Gastrocnemius medialis (tissue), 4 donors: ENCODE data around the gene CD38. TPM values are rescaled to one million over a fixed set of nuclear protein-coding genes. Genes with fewer than 3 reads are reported as not detected.

Experiments
- ATAC-seq, 2 donors: fragments of 150-250 bp; one replicate each; pipeline ENCODE4 v1.9.1; 2016
- DNase-seq, 2 donors: peaks; one replicate each; pipeline ENCODE4 v3.0.0-alpha.2; 2019
- H3K27ac ChIP-seq, 4 donors: fragments of 200-600 bp; sonication (generic); 1 replicate in 1 of 4; 2 replicates in 3 of 4; pipeline ENCODE4 v1.5.1; 2016 to 2018; ENCODE audit warnings: mild to moderate bottlenecking in 2 of 4, moderate library complexity in 1 of 4
- H3K27me3 ChIP-seq, 3 donors: fragments of 200-600 bp; sonication (generic) in 2 of 3; 1 replicate in 1 of 3; 2 replicates in 2 of 3; pipeline versions ENCODE4 v1.5.1 to v1.6.0; 2016 to 2019; ENCODE audit warnings: mild to moderate bottlenecking in 1 of 3, moderate library complexity in 1 of 3
- H3K36me3 ChIP-seq, 2 donors: fragments of 200-600 bp; sonication (generic) in 1 of 2; one replicate each; pipeline ENCODE4 v1.5.1; 2017 to 2018
- H3K4me1 ChIP-seq, 2 donors: fragments of 200-600 bp; sonication (generic) in 1 of 2; one replicate each; pipeline ENCODE4 v1.5.1; 2016 to 2017; ENCODE audit warnings: mild to moderate bottlenecking in 2 of 2
- H3K4me3 ChIP-seq, 4 donors: fragments of 200-600 bp; sonication (generic) in 3 of 4; 1 replicate in 1 of 4; 2 replicates in 3 of 4; pipeline ENCODE4 v1.5.1; 2016 to 2019; ENCODE audit warnings: mild to moderate bottlenecking in 2 of 4
- H3K9me3 ChIP-seq, 3 donors: fragments of 200-600 bp; sonication (generic) in 2 of 3; 1 replicate in 1 of 3; 2 replicates in 2 of 3; pipeline ENCODE4 v1.5.1; 2016 to 2019
- POLR2A ChIP-seq, 2 donors: fragments of 450-650 bp; IDR thresholded peaks; one replicate each; pipeline ENCODE4 v1.6.1; 2017; ENCODE audit warnings: antibody characterized with exemption in 2 of 2, mild to moderate bottlenecking in 2 of 2, moderate library complexity in 2 of 2
- in situ Hi-C, 4 donors: fragments of 200-750 bp; cut with MboI; loops; one replicate each; pipeline versions ENCODE4 v1.15.0 to v1.8.0; 2017; ENCODE audit warnings: low sequenced_read_pairs in 4 of 4
- intact Hi-C: fragments of 100-400 bp; cut with DNase I; formaldehyde crosslinking; loops from one replicate; pipeline ENCODE4 v1.15.1; 2023; ENCODE audit warnings: low total_unique reads
- total RNA-seq, 4 donors: library from RNA; depleted of rRNA; stranded (reverse); fragments of >200 nt; gene quantifications; one replicate each; pipeline versions ENCODE4 v1.1.0 to v1.2.3, GENCODE V29; 2016
- TF ChIP-seq, protein P1 (sequence below), 5 experiments: fragments of 450-650 bp in 3 of 5; fragments of 200-600 bp in 2 of 5; sonication (generic) in 2 of 5; IDR thresholded peaks in 4 of 5; conservative IDR thresholded peaks in 1 of 5; 1 replicate in 4 of 5; 2 replicates in 1 of 5; pipeline ENCODE4 v1.5.1; 2016 to 2019; ENCODE audit warnings: antibody characterized with exemption in 5 of 5, mild to moderate bottlenecking in 3 of 5, moderate library complexity in 3 of 5

CD38 gene
- total RNA-seq, 4 donors from 2014 or later, result 0.73 to 9.0 (median 2.4) TPM

DNA sequence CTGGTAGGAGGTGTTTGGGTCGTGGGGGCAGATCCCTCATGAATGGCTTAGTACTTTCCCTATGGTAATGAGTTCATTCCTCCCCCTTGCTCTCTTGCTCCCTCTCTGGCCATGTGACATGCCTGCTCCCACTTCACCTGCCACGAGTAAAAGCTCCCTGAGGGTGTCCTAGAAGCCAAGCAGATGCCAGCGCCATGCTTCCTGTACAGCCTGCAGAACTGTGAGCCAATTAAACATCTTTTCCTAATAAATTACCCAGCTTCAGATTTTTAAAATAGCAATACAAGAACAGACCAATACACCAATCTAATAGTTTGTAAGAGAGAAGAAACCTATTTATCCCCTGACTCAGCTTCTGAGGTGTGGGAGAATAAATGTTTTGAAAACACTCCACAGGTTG lies 99.9 kb downstream of the CD38 start:
- in situ Hi-C loops (no loop called here), intact Hi-C loops (no loop called here)
- Histone ChIP-seq H3K36me3 (no peaks in the 10 kb centered on the region), H3K27ac (no peak overlapping the region), H3K27me3 (no peaks in the 10 kb centered on the region), H3K4me1 (peaks cover 0 to 3% of the 10 kb centered on the region in 2 donors), H3K9me3 (no peaks in the 10 kb centered on the region), H3K4me3 (no peak overlapping the region)
- TF ChIP-seq, protein P1, sequence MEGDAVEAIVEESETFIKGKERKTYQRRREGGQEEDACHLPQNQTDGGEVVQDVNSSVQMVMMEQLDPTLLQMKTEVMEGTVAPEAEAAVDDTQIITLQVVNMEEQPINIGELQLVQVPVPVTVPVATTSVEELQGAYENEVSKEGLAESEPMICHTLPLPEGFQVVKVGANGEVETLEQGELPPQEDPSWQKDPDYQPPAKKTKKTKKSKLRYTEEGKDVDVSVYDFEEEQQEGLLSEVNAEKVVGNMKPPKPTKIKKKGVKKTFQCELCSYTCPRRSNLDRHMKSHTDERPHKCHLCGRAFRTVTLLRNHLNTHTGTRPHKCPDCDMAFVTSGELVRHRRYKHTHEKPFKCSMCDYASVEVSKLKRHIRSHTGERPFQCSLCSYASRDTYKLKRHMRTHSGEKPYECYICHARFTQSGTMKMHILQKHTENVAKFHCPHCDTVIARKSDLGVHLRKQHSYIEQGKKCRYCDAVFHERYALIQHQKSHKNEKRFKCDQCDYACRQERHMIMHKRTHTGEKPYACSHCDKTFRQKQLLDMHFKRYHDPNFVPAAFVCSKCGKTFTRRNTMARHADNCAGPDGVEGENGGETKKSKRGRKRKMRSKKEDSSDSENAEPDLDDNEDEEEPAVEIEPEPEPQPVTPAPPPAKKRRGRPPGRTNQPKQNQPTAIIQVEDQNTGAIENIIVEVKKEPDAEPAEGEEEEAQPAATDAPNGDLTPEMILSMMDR (IDR thresholded peaks at IDR 0.05 in 4 of 5, conservative IDR thresholded peaks at IDR 0.05 in 1 of 5), result no peak
- TF ChIP-seq POLR2A (IDR thresholded peaks at IDR 0.05), result no peak
- ATAC-seq (no peak), DNase-seq (no peak)

DNA sequence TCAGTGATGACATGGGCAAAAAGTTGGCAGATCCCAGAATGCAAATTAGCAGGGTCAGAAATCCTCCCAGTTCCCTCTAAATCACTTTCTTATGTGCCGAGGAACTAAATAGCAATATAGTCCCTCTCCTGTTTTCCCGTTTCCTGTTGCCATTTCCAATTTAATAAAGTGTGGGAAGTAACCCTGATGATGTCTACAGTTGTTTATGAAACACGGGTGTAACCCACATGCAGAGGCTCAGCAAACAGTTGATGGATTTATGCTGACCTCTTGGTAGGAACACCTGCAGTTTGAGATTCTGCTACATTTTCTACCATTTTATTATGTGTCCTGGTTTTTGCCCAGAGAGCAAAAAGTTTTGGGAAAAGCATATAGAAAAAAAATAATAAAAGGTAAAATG lies 103.7 kb downstream of the CD38 start:
- in situ Hi-C loops (loop anchor here in 3 of 4 donors (5.0 to 10.0 kb wide), 3 partner anchors 73 to 123 kb away; no protein-coding TSS in a partner anchor), intact Hi-C loops (loop anchor here (1.0 to 10.0 kb wide), 5 partner anchors 77 to 405 kb away; no protein-coding TSS in a partner anchor)
- Histone ChIP-seq H3K9me3 (no peaks in the 10 kb centered on the region), H3K27ac (no peak overlapping the region), H3K36me3 (no peaks in the 10 kb centered on the region), H3K4me3 (no peak overlapping the region), H3K27me3 (no peaks in the 10 kb centered on the region), H3K4me1 (no peaks in the 10 kb centered on the region)
- ATAC-seq (no peak), DNase-seq (no peak)
- TF ChIP-seq POLR2A (IDR thresholded peaks at IDR 0.05), result no peak
- TF ChIP-seq, protein P1 (IDR thresholded peaks at IDR 0.05 in 4 of 5, conservative IDR thresholded peaks at IDR 0.05 in 1 of 5), result no peak

DNA sequence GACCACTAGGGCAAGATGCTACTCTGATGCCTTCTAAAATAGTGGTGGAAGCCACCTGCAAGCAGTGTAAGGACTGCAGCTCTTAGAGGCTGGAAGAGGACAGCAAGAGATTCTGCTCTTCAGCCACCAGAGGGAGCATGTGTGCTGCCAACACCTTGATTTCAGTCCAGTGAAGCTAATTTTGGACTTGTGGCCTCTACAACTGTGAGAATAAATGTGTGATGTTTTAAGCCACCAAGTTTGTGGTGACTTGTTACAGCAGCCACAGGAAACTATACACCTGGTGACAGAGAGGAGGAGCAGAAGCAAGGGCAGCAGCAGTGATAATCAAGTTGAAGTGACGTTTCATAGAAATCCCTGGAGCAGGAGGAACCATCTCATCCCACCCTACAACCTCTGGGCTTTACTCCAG lies 104.6 kb downstream of the CD38 start:
- in situ Hi-C loops (loop anchor here in 3 of 4 donors (5.0 to 10.0 kb wide), 3 partner anchors 72 to 122 kb away; no protein-coding TSS in a partner anchor), intact Hi-C loops (loop anchor here (1.0 to 10.0 kb wide), 6 partner anchors 74 to 405 kb away; no protein-coding TSS in a partner anchor)
- ATAC-seq (peak; percentile 87 to 97), DNase-seq (peak; percentile 9 to 35)
- no peaks in the 10 kb centered on the region for H3K9me3 ChIP-seq
- TF ChIP-seq, protein P1 (IDR thresholded peaks at IDR 0.05 in 4 of 5, conservative IDR thresholded peaks at IDR 0.05 in 1 of 5), result peak; percentile 72 to 84 (median 77)
- TF ChIP-seq POLR2A (IDR thresholded peaks at IDR 0.05), result no peak
- no peaks in the 10 kb centered on the region for H3K4me1 ChIP-seq
- H3K27ac ChIP-seq, result no peak overlapping the region
- H3K27me3 ChIP-seq, result no peaks in the 10 kb centered on the region
- H3K4me3 ChIP-seq, result no peak overlapping the region
- no peaks in the 10 kb centered on the region for H3K36me3 ChIP-seq

DNA sequence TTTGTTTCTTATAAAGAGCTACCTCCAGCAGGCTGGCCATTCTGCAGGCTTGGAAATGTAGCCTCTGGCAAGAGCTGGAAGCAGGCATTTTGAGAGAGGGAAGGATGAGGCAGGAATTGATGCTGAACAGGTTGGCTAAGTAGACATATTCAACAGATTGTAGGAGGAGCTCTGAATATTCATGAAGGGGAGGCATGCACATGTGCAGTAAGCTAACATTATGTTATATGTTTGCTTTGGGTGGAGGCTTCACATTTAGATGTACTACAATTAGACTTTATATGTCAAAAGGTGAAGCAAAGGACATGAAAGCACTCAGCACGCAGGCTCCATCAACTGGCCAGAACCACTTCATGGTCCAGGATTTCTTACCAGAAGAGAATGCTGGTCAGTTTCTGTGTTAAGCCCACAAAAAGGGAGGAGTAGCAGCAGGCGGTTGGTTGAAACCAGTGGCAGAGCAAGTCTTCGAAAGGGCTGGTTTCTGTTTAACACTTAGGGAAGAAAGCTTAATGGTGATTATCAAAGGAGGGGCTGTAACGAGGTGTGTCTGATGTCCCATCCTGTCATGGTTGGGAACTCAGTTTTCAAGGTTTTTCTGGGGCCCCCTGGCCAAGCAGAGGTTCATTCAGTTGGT lies 105.6 kb downstream of the CD38 start:
- H3K27ac ChIP-seq, result no peak overlapping the region
- no peaks in the 10 kb centered on the region for H3K36me3 ChIP-seq
- no peak overlapping the region for H3K4me3 ChIP-seq
- DNase-seq (no peak), ATAC-seq (no peak)
- in situ Hi-C loops, result loop anchor here in 3 of 4 donors (5.0 to 10.0 kb wide), 3 partner anchors 71 to 121 kb away; no protein-coding TSS in a partner anchor
- no peaks in the 10 kb centered on the region for H3K9me3 ChIP-seq
- no peaks in the 10 kb centered on the region for H3K4me1 ChIP-seq
- no peaks in the 10 kb centered on the region for H3K27me3 ChIP-seq
- intact Hi-C loops, result loop anchor here (1.0 to 10.0 kb wide), 5 partner anchors 73 to 406 kb away; no protein-coding TSS in a partner anchor
- TF ChIP-seq, protein P1 (IDR thresholded peaks at IDR 0.05 in 4 of 5, conservative IDR thresholded peaks at IDR 0.05 in 1 of 5), result no peak
- TF ChIP-seq POLR2A (IDR thresholded peaks at IDR 0.05), result no peak
